Fibroblast of mammary gland (primary cell): ENCODE results near the gene AUH.
A peak's percentile ranks its signal among the peaks of the same experiment; 100 is the strongest.

Experiments used
- DNase-seq: peaks from one replicate; pipeline ENCODE4 v3.0.0-alpha.2; 2010; ENCODE audit warnings: low read depth
- H3K4me3 ChIP-seq: 2 replicates; pipeline ENCODE4 v1.5.1; 2011; ENCODE audit warnings: low read depth, mild to moderate bottlenecking, low read length, moderate library complexity; ENCODE audit not compliant: control insufficient read depth
- CTCF ChIP-seq: conservative IDR thresholded peaks from 2 replicates; pipeline ENCODE4 v1.5.1; 2011; ENCODE audit warnings: low read depth, low read length, inconsistent platforms; ENCODE audit not compliant: control insufficient read depth, insufficient read depth

AUH gene

GRCh38 chr9:91197232-91198181 lies 164.2 kb downstream of the AUH start:
- no peak for TF ChIP-seq CTCF
- peak; percentile 100 for DNase-seq
- no peak overlapping the region for H3K4me3 ChIP-seq

- peak; percentile 43 for DNase-seq
- no peak for TF ChIP-seq CTCF
- H3K4me3 ChIP-seq: no peak overlapping the region
These were observed 165.4 kb downstream of the AUH start for GRCh38 chr9:91196103-91196950.

GRCh38 chr9:91195372-91196012 lies 166.2 kb downstream of the AUH start:
- peak; percentile 34 for DNase-seq
- TF ChIP-seq CTCF: no peak

GRCh38 chr9:91193658-91194391 lies 167.9 kb downstream of the AUH start:
- peak; percentile 89 for DNase-seq
- H3K4me3 ChIP-seq: peak overlapping the region; percentile 42
- TF ChIP-seq CTCF: no peak

More at GRCh38 chr9:91195372-91196012, 166.2 kb downstream of the AUH start:
- H3K4me3 ChIP-seq: no peak overlapping the region

GRCh38 chr9:91193087-91193657 lies 168.5 kb downstream of the AUH start:
- H3K4me3 ChIP-seq: peak overlapping the region; percentile 42
- peak; percentile 2 for TF ChIP-seq CTCF
- DNase-seq: peak; percentile 100
